Measurements from ENCODE around the gene RDH5. TPM values are rescaled to one million over a fixed set of nuclear protein-coding genes. Genes with fewer than 3 reads are reported as not detected.

RDH5 gene
- total RNA-seq, 3 donors from 2014 or later (not counting 1 experiment from before 2014, with no cell fraction given): 9.6 to 19.0 (median 10.1) TPM

DNA sequence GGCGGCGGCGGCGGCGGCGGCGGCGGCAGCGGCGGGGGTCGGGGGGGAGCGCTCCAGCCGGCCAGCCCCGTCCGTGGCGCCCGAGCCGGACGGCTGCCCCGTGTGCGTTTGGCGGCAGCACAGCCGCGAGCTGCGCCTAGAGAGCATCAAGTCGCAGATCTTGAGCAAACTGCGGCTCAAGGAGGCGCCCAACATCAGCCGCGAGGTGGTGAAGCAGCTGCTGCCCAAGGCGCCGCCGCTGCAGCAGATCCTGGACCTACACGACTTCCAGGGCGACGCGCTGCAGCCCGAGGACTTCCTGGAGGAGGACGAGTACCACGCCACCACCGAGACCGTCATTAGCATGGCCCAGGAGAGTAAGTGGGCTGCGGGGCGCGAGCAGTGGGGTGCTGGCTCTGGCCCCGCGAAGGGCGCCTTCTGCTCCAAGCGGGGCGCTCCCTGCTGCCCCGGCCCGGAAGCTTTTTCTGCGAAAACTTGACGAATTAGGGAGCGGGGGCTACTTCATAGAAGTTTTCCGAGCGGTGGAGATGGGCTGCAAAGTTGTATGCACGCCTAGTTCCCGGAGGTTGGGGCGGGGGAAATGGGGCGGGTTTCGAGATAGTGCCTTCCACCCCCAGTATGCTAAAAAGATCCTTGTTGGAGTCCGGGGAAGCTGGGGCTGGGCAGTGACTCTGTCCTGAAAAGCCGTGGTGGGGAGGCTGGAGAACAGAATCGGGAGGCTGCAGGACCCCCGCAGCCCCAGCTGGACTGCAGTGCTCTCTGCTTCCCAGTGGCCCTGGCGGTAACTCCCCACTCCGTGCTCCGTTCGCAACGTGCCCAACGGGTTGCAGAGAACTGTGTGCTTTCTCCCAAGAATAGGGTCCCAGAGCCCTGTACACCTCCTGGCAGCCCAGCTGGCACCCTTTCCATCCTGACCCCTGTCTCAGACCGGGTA lies 23.5 kb downstream of the RDH5 start:
- H3K4me3 Mint-ChIP-seq: peak overlapping the region; percentile 92
- peak overlapping the region; percentile 22 to 35 for H3K27ac Mint-ChIP-seq
- Histone ChIP-seq H3K36me3 (ENCODE audit: control insufficient read depth, insufficient read depth, low read length) (no peaks in the 10 kb centered on the region), H3K27ac (ENCODE audit: low read length) (peak overlapping the region; percentile 52), H3K4me3 (ENCODE audit: low read length) (peak overlapping the region; percentile 81), H3K27me3 (ENCODE audit: control insufficient read depth, insufficient read depth, low read length) (no peaks in the 10 kb centered on the region), H3K9me3 (ENCODE audit: control insufficient read depth, insufficient read depth, low read length) (no peaks in the 10 kb centered on the region), H3K4me1 (ENCODE audit: control insufficient read depth, insufficient read depth, low read length) (peaks cover 25% of the 10 kb centered on the region)
- no peaks in the 10 kb centered on the region for H3K27me3 Mint-ChIP-seq (ENCODE audit: low read depth in 2 of 2)
- TF ChIP-seq, protein P1, sequence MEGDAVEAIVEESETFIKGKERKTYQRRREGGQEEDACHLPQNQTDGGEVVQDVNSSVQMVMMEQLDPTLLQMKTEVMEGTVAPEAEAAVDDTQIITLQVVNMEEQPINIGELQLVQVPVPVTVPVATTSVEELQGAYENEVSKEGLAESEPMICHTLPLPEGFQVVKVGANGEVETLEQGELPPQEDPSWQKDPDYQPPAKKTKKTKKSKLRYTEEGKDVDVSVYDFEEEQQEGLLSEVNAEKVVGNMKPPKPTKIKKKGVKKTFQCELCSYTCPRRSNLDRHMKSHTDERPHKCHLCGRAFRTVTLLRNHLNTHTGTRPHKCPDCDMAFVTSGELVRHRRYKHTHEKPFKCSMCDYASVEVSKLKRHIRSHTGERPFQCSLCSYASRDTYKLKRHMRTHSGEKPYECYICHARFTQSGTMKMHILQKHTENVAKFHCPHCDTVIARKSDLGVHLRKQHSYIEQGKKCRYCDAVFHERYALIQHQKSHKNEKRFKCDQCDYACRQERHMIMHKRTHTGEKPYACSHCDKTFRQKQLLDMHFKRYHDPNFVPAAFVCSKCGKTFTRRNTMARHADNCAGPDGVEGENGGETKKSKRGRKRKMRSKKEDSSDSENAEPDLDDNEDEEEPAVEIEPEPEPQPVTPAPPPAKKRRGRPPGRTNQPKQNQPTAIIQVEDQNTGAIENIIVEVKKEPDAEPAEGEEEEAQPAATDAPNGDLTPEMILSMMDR (IDR thresholded peaks at IDR 0.05): no peak
- ATAC-seq (peak; percentile 45 to 61 (median 61)), DNase-seq (peak; percentile 43 to 76)
- intact Hi-C loops (cut with micrococcal nuclease): loop anchor here (2.0 to 5.0 kb wide), 2 partner anchors 184 to 721 kb away; partner anchors contain the start of gene PYM1
- H3K9me3 Mint-ChIP-seq: no peaks in the 10 kb centered on the region
- H3K36me3 Mint-ChIP-seq: no peaks in the 10 kb centered on the region
- under 1% methylated on average over 73 of the region's 73 CpGs for WGBS (ENCODE audit: insufficient coverage)
- H3K4me1 Mint-ChIP-seq: peaks cover 38 to 42% of the 10 kb centered on the region in 2 donors

DNA sequence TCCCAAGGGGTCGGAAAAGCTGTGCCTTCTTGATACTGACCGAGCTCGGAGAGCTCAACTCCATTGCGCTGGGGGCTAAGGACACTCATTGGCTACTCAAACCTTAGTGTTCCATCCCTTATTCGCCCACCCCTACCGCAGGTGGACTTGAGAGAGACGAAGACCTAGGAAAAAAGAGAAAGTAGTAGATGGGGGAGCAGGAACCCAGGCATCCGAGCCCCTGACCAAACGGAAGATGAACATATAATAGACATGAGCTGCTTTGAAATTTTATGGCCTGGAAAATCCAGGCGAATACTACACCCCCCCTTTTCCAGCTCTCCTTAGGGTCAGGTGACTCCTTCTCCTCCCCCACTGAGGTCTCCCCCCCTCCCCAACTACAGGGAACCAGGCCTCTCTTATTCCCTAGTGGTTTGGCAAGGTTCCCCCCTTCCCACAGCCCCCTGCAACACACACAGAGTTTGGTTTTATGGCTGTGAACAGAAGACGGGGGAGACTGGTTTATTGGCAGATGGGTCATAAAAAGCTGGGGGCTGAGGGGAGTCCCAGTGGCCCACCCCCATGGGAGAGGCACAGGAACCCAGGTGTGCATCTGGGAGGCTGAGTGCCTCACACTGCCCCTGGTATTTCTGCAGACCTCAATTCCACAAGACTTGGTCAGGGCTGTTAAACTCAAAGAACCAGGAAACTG lies 24.3 kb downstream of the RDH5 start:
- no peak for DNase-seq
- Mint-ChIP-seq H3K27me3 (ENCODE audit: low read depth in 2 of 2) (no peaks in the 10 kb centered on the region), H3K9me3 (no peaks in the 10 kb centered on the region), H3K4me1 (peaks cover 34 to 42% of the 10 kb centered on the region in 2 donors), H3K36me3 (no peaks in the 10 kb centered on the region), H3K27ac (peak overlapping the region; percentile 22 to 35), H3K4me3 (peak overlapping the region; percentile 92)
- no peaks in the 10 kb centered on the region for H3K9me3 ChIP-seq (ENCODE audit: control insufficient read depth, insufficient read depth, low read length)
- H3K4me1 ChIP-seq (ENCODE audit: control insufficient read depth, insufficient read depth, low read length): peaks cover 25% of the 10 kb centered on the region
- ATAC-seq: no peak
- H3K27me3 ChIP-seq (ENCODE audit: control insufficient read depth, insufficient read depth, low read length): no peaks in the 10 kb centered on the region
- no peaks in the 10 kb centered on the region for H3K36me3 ChIP-seq (ENCODE audit: control insufficient read depth, insufficient read depth, low read length)
- H3K27ac ChIP-seq (ENCODE audit: low read length): no peak overlapping the region
- TF ChIP-seq, protein P1 (IDR thresholded peaks at IDR 0.05): no peak
- intact Hi-C loops (cut with micrococcal nuclease): loop anchor here (5.0 kb wide), 1 partner anchor 183 kb away; the partner anchor contains the start of gene PYM1
- 23% methylated on average over 8 of the region's 11 CpGs for WGBS (ENCODE audit: insufficient coverage)
- peak overlapping the region; percentile 81 for H3K4me3 ChIP-seq (ENCODE audit: low read length)

DNA sequence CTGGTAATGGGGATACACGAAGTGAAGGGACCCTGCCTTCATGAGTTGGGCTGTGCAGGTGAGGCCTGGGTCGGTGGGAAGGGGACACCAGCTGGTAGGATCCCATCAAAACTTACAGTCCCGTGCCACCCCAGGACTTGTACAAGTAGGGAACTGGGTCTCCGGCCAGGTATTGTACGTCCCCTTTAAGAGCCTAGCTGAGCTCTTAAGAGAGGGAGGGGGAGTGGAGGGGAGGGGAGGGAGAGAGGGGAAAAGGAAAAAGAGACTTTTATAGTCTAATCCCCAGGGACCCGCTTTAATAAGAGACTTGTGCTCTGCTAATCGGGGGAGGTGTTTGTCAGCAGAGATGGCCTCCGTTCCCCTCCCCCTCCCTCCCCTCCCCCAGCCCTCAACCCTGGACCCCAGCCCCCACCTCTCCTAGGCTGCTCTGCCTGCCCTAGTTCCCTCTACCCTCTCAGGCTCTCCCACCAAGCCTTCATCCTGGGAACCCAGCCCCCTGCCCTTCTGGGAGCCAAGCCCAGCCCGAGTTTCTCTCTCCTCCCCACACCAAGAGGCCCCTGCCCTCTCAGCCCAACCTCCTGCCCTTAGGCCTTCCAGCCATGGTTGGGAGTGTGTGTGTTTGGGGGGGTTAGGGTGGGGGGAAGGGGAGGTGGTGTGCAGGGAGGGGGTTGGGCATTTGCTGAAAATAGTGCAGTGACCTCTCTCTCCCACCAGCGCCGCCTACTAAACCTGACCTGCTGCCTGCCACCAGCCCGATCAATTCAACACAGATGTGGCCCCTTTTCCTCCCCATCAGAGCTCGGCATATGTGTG lies 25.4 kb downstream of the RDH5 start:
- 47% methylated on average over 13 of the region's 13 CpGs for WGBS (ENCODE audit: insufficient coverage)
- Mint-ChIP-seq H3K36me3 (no peaks in the 10 kb centered on the region), H3K27ac (peak overlapping the region; percentile 6 to 15), H3K4me1 (peaks cover 34 to 42% of the 10 kb centered on the region in 2 donors), H3K27me3 (ENCODE audit: low read depth in 2 of 2) (no peaks in the 10 kb centered on the region), H3K9me3 (no peaks in the 10 kb centered on the region), H3K4me3 (peak overlapping the region; percentile 70)
- Histone ChIP-seq H3K36me3 (ENCODE audit: control insufficient read depth, insufficient read depth, low read length) (peaks cover 2% of the 10 kb centered on the region), H3K4me3 (ENCODE audit: low read length) (no peak overlapping the region), H3K27me3 (ENCODE audit: control insufficient read depth, insufficient read depth, low read length) (no peaks in the 10 kb centered on the region), H3K27ac (ENCODE audit: low read length) (no peak overlapping the region), H3K4me1 (ENCODE audit: control insufficient read depth, insufficient read depth, low read length) (peaks cover 25% of the 10 kb centered on the region), H3K9me3 (ENCODE audit: control insufficient read depth, insufficient read depth, low read length) (no peaks in the 10 kb centered on the region)
- ATAC-seq (no peak), DNase-seq (no peak)
- TF ChIP-seq, protein P1 (IDR thresholded peaks at IDR 0.05): no peak
- intact Hi-C loops (cut with micrococcal nuclease): no loop called here
